ENCODE results near the gene PDE3B.
"Not testable (repeated sequence)": the region's sequence is repeated elsewhere in the genome, so short reads cannot be mapped to it uniquely, and the experiment has no call there.

The PDE3B gene

DNA sequence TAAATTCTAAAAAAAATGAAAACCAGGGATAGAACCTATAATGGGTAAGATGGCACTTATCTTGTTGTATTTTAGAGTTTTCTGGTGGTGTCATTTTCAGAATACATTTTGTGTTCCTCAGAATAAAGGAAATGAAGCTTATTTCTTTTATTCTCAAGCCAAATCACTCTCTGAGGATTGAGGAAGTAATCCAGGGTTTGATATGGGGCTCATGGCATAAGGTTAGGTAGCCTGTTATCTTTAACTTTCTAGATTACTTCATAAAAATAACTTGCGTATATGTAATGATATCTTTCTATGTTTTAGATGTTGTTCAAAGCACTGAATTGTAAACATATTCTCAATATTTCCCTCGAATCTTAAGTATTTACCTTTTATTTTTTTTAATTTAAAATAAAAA, 33.5 kb downstream of the PDE3B start:
- DNase-seq (ENCODE audit: low read depth), result no peak

DNA sequence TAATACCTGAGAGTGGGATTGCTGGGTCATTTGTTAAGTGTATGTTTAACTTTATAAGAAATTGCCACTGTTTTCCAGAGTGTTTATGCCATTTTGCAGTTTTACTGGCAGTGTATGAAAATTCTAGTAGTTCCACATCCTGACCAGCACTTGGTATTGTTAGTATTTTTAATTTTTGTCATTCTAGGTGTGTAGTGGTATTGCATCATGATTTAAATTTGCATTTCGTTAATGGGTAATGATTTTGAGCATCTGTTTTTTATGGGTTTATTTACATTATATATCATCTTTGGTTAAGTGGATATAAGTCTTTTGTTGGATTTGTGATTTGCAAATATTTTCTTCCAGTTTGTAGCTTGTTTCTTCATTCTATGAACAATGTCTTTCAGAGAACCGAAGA, 34.7 kb downstream of the PDE3B start:
- no peak for DNase-seq (ENCODE audit: low read depth)

DNA sequence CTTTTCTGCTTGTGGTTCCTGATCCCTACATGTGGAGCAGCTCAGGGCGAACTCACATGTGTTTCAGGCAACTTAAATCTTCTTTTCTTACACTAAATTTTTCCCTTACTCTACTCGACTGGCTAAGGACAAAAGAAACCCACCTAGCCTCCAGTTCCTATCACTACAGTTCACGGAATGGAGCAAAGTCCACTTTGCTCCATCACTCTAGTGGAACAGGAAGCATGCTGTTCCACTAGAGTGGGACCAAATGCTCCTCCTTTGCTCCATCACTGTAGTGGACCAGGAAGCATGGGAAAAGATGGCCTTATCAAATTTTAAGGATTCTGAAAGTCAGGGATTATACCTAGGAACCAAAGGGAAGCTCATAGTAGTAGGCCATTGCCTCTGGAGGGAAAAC, 36.1 kb downstream of the PDE3B start:
- DNase-seq (ENCODE audit: low read depth), result no peak

DNA sequence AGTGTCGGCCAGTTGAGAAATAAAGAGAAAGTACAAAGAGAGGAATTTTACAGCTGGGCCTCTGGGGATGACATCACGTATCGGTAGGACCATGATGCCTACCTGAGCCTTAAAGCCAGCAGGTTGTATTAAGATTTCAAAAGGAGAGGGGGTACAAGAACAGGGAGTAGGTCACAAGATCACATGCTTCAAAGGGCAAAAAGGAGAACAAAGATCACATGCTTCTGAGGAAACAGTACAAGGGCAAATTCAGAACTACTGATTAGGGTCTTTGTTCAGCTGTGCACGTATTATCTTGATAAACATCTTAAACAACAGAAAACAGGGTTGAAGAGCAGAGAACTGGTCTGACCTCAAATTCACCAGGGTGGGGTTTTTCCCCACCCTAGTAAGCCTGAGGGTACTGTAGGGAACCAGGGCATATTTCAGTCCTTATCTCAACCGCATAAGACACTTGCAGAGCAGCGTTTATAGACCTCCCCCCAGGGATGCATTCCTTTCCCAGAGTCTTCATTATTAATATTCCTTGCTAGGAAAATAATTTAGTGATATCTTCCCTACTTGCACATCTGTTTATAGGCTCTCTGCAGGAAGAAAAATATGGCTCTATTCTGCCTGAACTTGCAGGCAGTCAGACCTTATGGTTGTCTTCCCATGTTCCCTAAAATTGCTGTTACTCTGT, 40.8 kb downstream of the PDE3B start:
- not testable (repeated sequence) for DNase-seq (ENCODE audit: low read depth)

DNA sequence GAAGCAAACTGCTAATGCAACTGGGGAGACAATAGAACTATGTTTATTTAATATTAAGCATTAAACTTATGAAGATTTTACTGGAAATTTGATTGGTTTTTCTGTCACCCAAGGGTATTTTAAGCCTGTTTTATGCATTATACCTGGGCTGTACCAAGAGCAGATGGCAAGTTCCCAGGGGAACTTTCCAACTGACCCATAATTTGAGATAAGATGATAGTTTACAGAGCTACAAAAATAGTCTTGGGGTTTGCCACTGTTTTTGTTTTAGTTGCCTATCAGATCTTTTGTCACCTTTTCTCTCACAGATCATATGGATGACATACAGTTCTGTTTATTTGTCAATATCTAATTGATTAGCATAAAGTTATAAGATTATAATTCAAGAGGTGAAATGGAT, 43.9 kb downstream of the PDE3B start:
- no peak for DNase-seq (ENCODE audit: low read depth)

DNA sequence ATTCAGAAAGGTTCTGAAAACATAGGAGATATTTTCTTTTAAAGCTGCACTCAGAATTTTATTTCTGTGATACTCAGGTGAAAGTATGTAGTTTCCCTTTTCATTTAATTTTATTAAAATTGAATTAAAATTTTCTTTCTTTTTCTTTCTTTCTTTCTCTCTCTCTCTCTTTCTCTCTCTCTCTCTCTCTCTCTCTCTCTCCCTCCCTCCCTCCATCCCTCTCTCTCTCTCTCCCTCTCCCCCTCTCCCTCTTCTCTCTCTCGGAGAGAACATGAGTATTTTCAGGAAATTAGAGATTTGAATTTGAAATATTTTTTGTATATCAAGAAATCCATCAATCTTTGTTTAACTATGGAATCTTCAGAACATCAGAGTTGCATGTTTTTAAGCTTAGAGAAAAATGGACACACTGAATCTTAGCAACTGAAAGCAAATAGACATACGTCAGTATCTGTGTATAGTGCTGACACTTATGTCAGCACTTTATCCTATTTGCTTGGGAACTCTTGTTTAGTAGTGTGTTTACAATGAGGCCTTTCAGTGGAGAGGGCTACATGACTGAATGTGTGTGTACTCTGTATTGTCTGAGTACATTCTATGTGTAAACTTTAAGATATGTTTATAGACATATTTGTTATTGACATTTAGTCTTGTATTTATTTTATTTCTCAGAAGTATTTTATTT, 44.5 kb downstream of the PDE3B start:
- DNase-seq (ENCODE audit: low read depth), result no peak

DNA sequence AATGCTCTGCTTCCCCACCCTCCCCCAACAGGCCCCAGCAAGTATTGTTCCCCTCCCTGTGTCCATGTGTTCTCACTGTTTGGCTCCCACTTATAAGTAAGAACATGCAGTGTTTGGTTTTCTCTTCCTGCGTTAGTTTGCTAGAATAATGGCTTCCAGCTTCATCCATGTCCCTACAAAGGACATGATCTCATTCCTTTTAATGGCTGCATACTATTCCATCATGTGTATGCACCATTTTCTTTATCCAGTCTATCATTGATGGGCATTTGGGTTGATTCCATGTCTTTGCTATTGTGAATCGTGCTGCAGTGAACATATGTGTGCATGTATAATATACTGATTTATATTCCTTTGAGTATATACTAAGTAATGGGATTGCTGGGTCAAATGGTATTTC, 52.1 kb downstream of the PDE3B start:
- DNase-seq (ENCODE audit: low read depth), result not testable (repeated sequence)

DNA sequence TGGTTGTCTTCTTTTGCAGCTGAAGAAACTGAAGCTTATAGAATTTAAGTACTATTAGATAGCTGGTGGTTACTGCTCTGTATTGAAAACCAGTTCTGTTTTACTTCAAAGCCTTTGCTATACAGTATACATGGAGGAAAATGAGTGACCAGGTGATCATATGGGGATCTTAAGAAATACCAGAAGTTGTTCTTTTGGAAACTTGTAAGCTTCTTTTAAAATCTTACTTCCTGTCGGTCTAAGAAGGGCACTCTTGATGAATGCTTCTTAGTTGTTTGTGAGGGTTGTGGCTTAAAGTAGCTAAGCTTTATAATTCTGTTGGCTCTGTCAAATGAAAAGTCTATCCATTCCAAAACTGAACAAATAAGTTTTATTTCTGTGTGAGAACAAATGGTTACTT, 55.2 kb downstream of the PDE3B start:
- DNase-seq (ENCODE audit: low read depth), result no peak

DNA sequence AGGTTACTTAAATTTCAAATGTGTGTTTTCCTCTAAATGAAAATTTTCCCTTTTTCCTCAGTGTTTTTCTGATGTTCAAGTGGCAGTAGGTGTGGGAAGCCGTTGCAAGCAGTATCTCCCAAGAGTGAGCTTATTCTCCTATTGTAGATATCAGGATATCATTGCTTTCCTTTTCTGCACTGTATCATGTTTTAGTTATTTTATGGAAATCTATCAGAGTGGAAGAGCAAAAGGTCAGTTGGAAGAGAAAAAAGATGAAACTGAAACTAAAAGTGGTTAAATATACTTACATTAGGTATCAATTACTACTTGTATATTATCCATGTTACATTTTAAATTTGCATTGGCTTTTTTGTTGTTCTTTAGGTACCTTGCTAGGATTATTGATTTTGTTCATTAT, 57.0 kb downstream of the PDE3B start:
- DNase-seq (ENCODE audit: low read depth), result no peak

DNA sequence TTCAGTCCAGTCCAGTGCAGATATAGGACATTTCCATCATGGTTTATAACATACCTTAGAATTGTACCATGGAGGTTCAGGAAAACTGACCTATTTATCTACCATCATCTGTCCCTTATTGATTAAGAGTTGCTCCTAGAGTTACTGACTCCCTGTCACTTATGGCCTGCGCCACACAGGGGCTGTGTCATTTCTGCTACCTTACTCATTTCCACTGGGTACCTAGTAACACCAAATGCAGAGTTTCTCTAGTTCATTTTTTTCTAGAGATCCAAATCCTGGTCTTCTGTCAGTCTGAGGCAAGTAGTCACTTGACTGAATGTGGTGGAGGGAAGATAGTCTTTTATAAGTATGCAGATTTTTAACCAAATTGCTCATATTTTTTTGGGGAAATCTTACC, 59.2 kb downstream of the PDE3B start:
- no peak for DNase-seq (ENCODE audit: low read depth)

DNA sequence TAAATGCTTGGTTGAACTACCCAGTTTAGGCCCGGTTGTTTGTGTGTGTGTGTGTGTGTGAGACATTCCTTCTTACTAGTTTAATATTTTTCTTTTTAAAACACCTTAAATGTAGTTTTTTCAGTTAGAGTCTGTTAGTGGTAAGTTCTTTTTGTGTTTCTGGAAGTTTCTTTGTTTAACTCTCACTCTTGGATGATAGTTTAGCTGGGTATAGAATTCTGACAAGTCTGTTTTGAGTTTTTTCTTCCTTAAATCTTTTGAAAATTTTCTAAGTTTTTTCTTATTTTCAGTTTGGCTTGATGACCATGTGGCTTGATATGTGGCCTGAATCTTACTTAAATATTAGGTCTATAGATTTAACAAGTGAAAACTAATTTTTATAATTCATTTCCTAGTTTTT, 60.1 kb downstream of the PDE3B start:
- no peak for DNase-seq (ENCODE audit: low read depth)

DNA sequence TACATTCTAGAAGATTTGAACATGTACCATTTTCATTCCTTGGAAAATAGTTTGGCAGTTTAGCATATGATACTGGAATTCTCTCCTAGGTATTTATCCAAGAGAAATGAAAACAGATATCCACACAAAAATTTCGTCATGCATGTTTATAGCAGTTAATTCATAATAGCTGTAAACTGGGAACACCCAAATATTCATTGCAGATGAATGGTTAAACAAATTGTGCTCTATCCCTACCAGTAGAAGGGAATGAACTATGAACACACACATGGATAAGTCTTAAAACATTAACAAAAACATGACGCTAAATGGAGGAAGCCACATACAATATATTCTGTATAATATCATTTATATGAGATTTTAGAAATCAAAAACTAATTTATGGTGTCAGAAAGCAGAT, 61.5 kb downstream of the PDE3B start:
- DNase-seq (ENCODE audit: low read depth), result no peak

DNA sequence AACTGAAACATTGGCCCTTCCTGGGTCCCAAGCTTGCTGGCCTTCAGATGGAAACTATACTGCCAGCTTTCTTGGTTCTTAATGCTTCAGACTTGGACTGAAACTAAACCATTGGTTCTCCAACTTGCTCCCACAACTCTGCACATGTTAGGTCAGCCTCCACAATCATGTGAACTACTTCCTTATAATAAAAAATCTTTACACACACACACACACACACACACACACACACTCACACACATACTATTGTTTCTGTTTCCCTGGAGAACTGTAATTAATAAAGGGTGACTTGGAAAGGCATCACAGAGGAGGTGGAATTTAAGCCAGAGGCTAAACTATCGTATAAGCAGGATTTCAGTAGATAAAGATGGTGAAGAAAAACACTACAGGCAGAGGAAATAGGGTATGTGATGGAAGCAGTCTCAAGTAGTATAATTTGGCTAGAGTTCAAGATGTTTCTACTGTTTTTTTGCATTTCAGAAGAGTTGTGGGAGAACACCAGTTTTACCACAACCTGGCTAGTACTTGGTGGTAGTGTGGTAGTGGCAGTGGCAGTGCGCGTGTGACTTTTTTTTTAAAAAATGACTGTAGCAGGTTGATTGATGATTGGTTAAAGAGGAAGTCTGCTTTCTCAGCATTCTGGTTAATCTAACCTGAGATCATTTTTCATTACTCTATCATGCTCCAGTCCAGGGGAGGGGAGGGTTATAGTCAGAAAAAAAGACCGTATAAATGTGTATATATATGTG, 70.1 kb downstream of the PDE3B start:
- DNase-seq (ENCODE audit: low read depth), result no peak

DNA sequence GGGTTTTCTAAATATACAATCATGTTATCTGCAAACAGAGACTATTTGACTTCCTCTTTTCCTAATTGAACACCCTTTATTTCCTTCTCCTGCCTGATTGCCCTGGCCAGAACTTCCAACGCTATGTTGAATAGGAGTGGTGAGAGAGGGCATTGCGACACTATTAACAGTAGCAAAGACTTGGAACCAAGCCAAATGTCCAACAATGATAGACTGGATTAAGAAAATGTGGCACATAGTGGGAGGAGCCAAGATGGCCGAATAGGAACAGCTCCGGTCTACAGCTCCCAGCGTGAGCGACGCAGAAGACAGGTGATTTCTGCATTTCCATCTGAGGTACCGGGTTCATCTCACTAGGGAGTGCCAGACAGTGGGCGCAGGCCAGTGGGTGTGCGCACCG, 72.1 kb downstream of the PDE3B start:
- DNase-seq (ENCODE audit: low read depth), result not testable (repeated sequence)

DNA sequence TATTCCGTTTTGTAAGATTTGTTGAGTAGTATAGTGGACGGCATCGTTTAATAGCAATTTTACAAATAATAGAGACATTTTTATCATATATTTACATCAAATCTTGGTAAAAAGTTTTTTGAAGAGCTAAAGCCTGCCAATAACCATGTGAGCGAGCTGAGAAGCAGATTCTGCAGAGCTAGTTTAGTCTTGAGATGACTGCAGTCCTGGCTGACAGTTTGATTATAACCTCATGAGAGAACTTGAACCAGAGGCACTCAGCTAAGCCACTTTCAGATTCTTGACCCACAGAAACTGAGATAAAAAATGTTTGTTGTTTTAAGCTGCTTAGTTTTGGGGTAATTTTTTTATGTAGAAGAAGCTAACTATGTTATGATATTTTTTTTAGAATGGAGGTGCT, 78.9 kb downstream of the PDE3B start:
- DNase-seq (ENCODE audit: low read depth), result no peak

DNA sequence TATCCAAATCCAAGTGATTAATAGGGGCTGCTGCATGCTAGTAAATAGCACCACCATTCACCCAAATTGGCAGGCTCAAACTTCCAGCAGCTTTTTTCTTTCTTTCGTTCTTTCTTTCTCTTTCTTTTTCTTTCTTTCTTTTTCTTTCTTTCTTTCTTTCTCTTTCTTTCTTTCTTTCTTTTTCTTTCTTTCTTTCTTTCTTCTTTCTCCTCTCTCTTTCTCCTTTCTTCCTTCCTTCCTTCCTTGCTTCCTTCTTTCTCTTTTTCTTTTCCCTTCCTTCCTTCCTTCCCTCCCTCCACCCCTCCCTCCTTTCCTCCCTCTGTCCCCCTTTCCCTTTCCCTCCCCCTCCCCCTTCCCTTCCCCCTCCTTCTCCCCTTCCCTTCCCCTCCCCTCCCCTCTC, 81.5 kb downstream of the PDE3B start:
- DNase-seq (ENCODE audit: low read depth), result no peak

DNA sequence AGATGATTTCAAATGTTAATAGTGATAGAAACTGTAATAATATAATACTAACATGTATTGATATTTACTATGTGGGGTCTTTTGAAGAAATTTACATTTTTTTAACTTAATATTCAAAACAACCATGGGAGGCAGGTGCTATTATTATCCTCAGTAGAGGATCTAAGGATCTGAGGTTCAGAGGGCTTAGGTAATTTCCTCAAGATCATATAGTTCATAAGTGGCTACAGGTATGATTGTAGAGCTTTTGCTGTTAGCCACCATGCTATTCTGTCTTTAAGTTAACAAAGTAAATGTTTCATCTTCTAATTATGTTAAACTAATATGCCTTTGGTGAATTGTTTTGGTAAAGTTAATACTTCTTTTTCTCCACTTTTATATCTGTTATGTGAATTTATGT, 83.6 kb downstream of the PDE3B start:
- DNase-seq (ENCODE audit: low read depth), result no peak

DNA sequence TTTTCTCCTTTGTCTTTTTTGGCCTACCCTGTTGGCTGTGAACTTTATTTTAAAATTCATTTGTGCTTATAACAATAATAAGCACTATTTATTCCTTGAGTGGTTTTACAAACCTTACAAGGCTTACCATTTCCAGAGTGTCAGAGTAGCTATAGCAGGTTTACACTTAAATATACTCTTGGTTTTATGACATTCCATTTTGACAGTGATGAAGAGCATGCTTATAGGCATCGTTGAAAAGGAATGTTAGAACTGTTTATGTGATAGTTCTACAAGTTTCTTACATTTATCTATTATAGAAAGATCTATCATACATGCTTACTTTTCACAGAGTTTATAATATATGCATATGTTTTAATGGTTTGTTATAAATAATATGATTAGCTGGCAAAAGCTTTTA, 84.1 kb downstream of the PDE3B start:
- DNase-seq (ENCODE audit: low read depth), result no peak

DNA sequence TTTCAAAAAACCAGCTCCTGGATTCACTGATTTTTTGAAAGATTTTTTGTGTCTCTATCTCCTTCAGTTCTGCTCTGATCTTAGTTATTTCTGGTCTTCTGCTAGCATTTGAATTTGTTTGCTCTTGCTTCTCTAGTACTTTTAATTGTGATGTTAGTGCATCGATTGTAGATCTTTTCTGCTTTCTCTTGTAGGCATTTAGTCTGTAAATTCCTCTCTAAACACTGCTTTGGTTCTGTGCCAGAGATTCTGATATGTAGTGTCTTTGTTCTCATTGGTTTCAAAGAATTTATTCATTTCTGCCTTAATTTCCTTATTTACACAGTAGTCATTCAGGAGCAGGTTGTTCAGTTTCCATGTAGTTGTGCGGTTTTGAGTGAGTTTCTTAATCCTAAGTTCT, 96.9 kb downstream of the PDE3B start:
- DNase-seq (ENCODE audit: low read depth), result not testable (repeated sequence)

DNA sequence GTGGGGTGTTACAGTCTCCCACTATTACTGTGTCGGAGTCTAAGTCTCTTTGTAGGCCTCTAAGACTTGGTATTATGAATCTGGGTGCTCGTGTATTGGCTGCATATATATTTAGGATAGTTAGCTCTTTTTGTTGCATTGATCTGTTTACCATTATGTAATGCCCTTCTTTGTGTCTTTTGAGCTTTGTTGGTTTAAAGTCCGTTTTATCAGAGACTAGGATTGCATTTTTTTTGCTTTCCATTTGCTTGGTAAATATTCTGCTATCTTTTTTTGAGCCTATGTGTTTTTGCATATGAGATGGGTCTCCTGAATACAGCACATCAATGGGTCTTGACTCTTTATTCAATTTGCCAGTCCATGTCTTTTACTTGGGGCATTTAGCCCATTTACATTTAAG, 97.6 kb downstream of the PDE3B start:
- no peak for DNase-seq (ENCODE audit: low read depth)

DNA sequence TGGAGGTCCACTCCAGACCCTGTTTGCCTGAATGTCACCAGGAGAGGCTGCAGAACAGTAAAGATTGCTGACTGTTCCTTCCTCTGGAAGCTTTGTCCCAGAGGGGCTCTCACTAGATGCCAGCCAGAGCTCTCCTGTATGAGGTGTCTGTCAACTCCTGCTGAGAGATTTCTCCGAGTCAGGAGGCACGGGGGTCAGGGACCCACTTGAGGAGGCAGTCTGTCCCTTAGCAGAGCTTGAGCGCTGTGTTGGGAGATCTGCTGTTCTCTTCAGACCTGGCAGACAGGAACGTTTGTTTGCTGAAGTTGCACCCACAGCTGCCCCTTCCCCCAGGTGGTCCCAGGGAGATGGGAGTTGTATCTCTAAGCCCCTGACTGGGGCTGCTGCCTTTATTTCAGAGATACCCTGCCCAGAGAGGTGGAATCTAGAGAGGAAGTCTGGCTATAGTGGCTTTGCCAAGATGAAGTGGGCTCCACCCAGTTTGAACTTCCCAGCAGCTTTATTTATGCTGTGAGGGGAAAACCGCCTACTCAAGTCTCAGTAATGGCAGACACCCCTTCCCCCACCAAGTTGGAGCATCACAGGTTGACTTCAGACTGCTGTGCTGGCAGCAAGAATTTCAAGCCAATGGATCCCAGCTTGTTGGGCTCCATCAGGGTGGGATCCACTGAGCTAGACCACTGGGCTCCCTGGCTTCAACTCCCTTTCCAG, 99.4 kb downstream of the PDE3B start:
- no peak for DNase-seq (ENCODE audit: low read depth)

DNA sequence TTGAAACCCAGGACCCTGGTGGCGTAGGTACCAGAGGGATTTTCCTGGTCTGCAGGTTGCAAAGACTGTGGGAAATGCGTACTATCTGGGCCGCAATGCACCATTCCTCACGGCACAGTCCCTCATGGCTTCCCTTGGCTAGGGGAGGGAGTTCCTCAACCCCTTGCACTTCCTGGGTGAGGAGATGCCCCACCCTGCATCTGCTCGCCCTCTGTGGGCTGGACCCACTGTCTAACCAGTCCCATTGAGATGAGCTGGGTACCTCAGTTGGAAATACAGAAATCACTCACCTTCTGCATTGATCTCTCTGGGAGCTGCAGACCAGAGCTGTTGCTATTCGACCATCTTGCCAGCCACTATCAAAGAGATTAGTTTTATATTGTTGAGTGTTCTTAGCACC, 100.1 kb downstream of the PDE3B start:
- DNase-seq (ENCODE audit: low read depth), result not testable (repeated sequence)

All from T-helper 22 cell (primary cell).